ENCODE results near the gene SCYGR5.
"Not testable (repeated sequence)": the region's sequence is repeated elsewhere in the genome, so short reads cannot be mapped to it uniquely, and the experiment has no call there.

SCYGR5 gene

DNA sequence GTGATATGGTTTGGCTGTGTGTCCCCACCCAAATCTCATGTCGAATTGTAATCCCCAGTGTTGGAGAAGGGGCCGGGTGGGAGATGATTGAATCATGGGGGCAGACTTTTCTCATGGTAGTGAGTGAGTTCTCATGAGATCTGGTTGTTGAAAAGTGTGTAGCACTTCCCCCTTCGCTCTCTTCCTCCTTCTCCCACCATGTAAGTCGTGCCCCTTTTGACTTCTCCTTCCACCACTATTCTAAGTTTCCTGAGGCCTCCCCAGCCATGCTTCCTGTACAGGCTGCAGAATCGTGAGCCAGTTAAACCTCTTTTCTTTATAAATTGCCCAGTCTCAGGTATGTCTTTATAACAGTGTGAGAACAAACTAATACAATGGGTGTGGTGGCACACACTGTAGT is 7.0 kb downstream of the SCYGR5 start:
- DNase-seq (ENCODE audit: low read depth in 3 of 3): not testable (repeated sequence)

DNA sequence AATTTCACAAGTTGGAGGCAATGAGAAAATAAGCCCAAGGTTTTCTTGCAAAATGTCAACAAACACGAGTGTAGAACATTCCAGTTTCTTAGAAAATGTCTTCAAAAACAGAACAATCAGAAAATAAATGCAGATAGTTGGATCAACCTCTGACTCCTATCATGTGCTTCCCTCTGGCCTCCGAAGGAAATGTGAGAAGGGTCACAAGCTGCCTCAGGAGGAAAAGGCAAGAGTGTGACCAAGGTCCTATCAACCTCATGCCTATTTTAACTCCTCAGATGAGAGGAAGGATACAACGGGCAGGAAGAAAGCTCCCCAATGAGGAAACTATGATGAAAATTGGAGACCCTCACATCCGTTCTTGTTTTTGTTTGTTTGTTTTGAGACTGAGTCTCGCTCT is 7.9 kb downstream of the SCYGR5 start:
- DNase-seq (ENCODE audit: low read depth in 3 of 3): no peak

DNA sequence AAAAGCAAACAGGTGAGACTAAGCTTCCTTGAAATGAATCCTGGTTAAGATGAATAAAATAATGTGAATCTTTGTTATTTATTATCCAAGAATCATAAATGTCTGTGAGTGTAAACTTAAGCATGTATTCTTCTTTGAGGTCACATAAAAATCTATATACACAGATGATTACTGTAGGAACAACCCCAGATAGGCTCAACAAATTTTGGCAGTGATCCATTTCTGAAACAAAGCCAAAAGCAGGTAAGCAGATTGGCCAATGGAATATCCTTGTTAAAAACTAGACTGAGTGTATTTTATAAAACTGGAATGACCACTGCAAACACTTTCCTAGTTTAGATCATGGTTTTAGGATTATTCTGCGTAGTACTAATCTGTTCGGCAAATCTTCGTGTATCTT is 11.3 kb downstream of the SCYGR5 start:
- no peak for DNase-seq (ENCODE audit: low read depth in 3 of 3)

DNA sequence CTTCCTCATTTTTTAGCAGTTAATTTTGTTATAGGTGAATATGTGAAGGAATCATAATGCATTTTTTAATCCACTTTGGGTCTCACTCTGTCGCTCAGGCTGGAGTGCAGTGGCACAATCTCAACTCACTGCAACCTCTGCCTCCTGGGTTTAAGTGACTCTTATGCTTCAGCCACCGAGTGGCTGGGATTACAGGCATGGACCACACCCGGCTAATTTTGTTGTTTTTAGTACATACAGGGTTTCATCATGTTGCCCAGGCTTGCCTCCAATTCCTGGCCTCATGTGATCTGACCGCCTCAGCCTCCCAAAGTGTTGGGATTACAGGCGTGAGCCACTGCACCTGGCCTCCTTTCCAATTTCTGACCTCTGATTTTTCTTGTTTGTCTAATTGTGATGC is 17.7 kb downstream of the SCYGR5 start:
- no peak for DNase-seq (ENCODE audit: low read depth in 3 of 3)

DNA sequence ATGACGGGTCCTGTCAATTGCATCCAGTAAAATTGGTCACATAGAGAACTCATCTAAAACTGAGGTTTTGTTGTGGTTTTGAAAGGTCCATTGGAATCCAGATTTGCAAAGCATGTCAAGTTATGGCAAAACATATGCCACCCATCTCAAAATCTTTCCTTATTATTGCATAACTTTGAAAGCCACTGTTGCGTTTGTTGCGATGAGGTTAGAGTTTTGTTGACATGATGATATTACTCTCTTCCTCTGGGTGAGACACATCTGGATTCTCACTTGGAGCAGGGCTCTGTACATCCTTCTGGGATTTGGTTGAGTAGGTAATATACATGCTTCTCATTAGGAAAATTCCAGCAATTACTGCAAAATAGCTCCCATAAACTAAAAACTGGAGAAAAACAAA is 20.6 kb downstream of the SCYGR5 start:
- no peak for DNase-seq (ENCODE audit: low read depth in 3 of 3)

DNA sequence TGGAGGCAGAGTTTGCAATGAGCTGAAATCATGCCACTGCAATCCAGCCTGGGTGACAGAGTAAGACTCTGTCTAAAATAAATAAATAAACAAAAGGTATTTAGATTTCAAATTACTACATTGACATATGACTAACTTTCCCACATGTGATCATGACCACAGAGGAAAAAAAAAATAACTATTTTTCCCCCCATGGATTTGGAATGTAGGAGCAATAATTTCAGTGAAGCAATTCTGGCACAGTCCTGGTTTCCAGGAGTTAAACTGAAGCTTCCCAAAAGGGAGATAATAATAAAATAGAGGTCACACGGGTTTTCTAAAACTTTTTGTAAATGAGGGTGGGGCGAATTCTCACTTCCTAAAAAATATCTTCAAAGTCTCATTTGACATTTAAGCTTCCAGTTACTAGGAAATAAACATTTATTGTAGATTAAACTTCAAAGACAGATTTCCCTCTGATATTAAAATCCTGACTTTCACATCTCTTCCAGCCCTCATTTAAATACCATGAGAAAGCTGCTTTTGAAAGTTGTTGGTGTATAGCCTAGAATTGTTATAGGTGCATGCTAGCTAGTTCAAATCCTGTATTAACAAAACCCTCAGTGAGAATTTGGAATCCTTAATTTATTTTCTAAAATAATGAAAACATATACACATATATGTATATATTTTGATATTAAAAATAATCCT is 30.5 kb downstream of the SCYGR5 start:
- DNase-seq (ENCODE audit: low read depth in 3 of 3): no peak

DNA sequence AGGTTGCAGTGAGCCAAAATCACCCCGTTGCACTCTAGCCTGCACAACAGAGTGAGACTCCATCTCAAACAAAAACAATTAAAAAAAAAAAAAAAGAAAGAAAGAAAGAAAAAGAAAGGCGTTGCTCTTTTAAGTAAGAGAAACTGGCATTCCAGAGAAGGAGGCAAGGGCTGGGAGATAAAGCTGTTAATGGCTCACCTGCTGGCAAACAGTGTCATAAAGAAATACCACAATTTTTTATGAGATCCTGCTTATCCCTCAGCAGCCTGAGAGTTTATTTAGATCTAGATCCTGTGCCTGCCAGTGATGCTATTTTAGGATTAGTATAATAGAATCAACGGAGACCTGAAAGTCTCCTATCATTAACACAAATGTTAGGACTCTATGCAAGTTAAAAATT is 35.0 kb downstream of the SCYGR5 start:
- no peak for DNase-seq (ENCODE audit: low read depth in 3 of 3)

DNA sequence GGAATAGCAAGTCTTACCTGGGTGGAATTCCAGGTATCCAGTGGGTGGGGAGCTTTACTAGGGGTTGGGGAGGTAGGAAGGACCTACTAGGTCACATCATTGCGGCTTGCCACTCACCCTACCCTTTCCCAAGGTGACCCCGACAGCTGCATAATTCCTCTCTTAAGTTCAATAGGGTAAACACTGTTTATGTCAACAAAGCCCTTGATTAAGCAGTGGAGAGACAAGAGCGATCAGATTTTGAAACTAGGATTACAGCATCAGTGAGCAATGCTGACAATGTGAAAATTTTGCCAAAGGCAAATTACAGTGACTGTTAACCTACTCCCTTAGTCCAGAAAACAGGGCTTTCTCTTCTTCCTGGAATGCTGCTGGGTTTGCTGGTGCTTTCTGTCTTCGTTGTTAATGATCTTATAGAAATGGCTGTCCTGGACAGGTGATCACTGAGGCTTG is 36.7 kb downstream of the SCYGR5 start:
- DNase-seq (ENCODE audit: low read depth in 3 of 3): no peak

DNA sequence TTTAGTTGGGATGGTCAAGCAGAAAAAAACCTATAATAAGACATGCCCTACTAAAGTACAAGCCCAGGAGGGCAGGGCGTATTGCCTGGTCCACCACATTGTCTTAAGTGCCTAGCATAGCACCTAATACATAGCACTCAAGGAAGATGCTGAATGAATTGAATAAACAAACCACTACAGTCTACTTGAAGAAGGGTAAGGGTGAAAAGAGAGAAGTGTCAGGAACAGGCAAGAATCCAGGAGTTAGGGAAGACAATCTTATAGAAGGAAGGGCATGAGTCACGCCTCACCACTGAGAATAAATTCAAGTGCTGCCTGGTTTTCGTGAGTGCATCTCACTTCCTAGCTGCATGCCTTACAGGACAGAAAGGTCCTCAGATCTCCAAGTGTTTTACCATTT is 37.4 kb downstream of the SCYGR5 start:
- no peak for DNase-seq (ENCODE audit: low read depth in 3 of 3)

DNA sequence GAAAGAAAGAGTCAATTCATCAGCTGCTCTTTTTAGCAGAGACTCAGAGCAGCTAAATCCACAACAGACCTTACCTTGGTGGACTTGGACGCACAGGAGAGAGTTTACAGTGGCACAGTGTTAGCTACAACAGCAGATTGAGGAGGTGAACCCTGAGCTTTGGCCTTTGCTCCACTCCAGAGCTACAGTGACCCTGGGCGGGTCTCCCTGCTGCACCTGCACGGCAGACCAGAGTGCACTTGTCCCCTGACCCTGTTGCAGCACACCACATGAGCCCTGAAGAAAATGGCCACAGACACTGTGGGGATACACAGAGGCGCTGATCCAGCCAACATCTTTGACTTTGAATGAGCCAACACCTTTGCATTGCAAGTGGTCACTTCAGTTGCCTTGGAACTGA is 40.3 kb downstream of the SCYGR5 start:
- no peak for DNase-seq (ENCODE audit: low read depth in 3 of 3)

DNA sequence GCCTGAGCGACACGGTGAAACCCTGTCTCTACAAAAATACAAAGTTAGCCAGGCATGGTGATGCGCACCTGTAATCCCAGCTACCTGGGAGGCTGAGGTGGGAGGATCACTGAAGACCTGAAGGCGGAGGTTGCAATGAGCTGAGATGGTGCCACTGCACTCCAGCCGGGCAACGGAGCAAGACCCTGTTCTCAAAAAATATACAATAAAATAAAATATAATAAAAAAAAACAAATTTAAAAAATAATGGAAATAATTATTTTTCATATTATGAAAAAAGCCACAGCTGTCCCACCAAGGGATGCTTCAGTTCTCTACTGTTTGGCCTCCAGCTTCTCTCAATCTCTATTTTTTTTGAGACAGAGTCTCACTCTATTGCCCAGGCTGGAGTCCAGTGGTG is 40.8 kb downstream of the SCYGR5 start:
- no peak for DNase-seq (ENCODE audit: low read depth in 3 of 3)

DNA sequence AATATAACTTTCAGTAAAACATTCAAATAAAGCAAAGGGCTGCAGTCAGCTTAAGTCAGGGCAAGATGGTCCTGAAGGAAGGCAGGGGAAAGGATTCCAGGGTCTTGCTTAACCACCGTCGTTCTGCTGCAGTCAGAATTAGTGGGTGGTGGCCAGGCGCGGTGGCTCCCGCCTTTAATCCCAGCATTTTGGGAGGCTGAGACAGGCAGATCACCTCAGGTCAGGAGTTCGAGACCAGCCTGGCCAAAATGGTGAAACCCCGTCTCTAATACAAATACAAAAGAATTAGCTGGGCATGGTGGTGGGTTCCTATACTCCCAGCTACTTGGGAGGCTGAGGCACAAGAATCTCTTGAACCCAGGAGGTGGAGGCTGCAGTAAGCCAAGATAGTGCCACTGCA is 44.4 kb downstream of the SCYGR5 start:
- no peak for DNase-seq (ENCODE audit: low read depth in 3 of 3)

DNA sequence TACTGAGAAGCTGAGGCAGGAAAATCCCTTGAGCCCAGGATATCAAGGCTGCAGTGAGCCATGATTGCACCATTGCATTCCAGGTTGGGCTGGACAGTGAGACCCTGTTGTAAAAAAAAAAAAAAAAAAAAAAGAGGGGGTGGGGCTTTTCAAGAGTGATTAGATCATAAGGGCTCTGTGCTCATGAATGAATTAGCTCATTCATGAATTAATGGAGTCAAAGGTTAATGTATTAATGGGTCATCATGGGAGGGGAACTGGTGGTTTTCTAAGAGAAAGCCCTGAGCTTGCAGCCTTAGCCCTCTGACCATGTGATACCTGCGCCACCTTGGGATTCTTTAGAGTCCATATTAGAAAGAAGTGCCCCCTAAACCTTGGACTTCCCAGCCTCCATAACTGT is 46.7 kb downstream of the SCYGR5 start:
- no peak for DNase-seq (ENCODE audit: low read depth in 3 of 3)

DNA sequence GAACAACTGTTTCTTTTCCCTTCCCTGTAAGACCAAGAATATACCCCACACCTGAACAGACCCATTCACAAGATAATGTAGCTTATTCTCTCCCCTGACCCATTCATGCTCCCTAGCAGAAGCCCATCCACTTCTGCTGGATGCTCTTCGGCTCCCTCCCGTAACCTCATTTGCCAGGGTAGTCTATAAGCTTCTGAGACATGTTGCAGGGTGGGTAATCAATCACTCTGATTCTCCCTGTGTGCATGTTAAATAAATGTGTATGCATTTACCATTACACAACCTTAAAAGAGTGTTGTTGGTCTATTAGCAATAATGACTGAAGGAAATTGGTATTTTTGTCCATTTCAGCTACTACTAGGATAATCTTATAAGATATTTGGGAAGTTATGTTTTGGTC is 49.9 kb downstream of the SCYGR5 start:
- no peak for DNase-seq (ENCODE audit: low read depth in 3 of 3)
